WTC11 (cell line): ENCODE measurements around the gene GEMIN2.

Experiments
- CTCF ChIP-seq: fragments of 200-600 bp; IDR thresholded peaks from 2 replicates; pipeline ENCODE4 v1.8.0; 2022; ENCODE audit warnings: antibody characterized with exemption
- MLX ChIP-seq: sonication (generic); formaldehyde crosslinking; IDR thresholded peaks from 2 replicates; pipeline ENCODE4 v1.8.1; 2023; ENCODE audit warnings: mild to moderate bottlenecking, missing genetic modification reagents, moderate library complexity
- TEAD4 ChIP-seq: sonication (generic); formaldehyde crosslinking; IDR thresholded peaks from 2 replicates; pipeline ENCODE4 v1.8.0; 2022; ENCODE audit warnings: mild to moderate bottlenecking, missing genetic modification reagents

DNA sequence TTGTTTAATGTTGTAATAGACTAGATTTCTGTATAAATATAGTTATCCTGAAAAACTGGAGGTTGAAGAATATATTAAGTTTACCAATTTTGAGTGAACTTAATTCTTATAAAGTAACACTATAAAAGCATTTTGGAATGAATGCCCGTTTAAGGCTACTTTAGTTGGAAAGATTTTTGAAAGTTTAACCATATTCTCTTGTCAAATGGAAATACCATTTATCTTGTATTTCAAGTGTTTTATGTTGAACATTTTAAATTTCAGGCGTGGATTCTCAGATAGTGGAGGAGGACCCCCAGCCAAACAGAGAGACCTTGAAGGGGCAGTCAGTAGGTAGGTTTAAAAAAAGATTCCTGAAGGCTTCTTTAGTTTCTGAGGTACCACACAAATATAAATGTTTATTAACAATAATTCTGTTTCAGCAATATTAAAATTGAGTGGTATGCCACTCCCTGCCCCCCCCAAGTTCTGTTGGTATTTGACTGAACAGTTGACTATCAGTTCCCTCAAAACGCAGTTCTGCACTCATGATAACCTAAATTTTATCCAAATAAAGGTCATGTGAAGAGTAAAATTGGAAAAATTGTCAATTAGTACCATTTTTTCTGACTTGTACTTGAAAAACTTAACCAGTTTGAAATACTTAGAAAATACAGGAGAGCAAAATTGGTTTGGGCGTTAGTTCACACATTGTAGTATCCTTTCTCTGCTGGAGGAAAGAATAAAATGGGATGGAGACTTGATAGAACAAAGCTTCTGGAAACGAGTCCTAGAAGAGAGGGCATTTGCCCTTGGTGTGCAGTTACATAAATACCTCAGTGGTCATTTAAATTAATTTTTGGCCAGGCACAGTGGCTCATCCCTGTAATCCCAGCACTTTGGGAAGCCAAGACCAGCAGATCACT lies 62.4 kb downstream of the GEMIN2 start:
- TF ChIP-seq MLX, result no peak
- TF ChIP-seq CTCF, result no peak
- TF ChIP-seq TEAD4 (CRISPR knock-in tag), result no peak
